Ecto neural progenitor cell (in vitro differentiated cells): ENCODE results near the gene STX11.
"Not testable (repeated sequence)": the region's sequence is repeated elsewhere in the genome, so short reads cannot be mapped to it uniquely, and the experiment has no call there.

Source experiments
- DNase-seq: peaks from one replicate; pipeline ENCODE4 v3.0.0-alpha.2; 2018; ENCODE audit warnings: low spot score

The STX11 gene

GRCh38 chr6:144149894-144150709 is at the start of gene STX11:
Gene STX11, plus strand, starts transcription at chr6:144150517. Its CDS starts 36,111 bp downstream, at chr6:144186628.
- DNase-seq: peak; percentile 79

DNA sequence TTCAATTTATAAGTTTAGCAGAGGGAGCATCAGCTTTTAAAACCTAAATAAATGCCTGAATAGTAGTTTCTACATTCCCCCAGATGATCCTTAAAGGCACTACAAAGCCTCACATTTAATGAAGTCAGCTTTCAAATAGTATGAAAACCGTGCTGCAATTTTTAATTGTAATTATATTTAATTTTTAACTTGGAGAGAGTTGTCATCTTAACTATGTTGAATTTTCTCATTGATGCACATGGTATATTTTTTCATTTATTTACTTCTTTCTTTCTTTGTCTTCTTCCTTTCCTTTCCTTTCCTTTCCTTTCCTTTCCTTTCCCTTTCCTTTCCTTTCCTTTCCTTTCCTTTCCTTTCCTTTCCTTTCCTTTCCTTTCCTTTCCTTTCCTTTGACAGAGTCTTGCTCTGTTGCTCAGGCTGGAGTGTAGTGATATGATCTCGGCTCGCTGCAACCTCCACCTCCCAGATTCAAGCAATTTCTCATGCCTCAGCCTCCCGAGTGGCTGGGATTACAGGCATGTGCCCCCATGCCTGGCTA is 47.2 kb upstream of the STX11 start:
- DNase-seq: no peak

DNA sequence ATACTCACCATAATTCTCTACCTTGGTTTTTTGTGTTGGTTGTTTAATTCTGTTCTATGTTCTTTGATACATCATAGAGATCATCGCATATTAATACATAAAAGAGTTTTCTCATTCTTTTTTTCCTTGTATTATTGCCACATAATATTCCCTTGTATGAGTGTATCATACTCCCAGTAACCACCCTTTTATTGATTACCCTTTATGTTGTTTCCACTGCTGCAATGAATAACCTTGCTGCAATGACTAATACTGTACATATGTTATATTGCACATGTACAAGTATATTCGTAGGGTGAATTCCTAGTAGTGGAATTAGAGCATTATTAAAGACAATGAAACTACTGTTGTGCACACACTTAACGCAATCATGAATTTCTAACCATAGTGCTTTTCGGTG is 45.8 kb upstream of the STX11 start:
- DNase-seq: no peak

GRCh38 chr6:144104898-144105487 is 45.3 kb upstream of the STX11 start:
- no peak for DNase-seq

DNA sequence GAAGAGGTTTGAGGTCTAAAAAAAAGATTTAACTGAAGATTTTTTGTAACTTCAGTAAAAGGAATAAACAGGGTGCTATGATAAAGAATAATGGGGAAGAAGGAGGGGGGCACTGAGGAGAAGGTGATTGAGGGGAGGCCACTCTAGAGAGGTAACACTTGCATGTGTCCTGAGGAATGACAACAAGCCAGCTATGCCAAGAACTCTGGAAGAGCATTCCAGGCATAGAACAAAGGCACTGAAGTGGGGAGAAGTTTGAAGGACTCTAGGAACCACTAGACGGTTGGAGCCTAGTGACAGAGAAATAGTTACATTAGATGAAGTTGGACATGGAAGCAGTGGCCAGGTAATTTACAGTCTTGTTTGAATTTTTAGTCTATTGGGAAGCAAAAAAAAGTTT is 44.1 kb upstream of the STX11 start:
- DNase-seq: no peak

GRCh38 chr6:144110210-144110609 is 40.1 kb upstream of the STX11 start:
- no peak for DNase-seq

GRCh38 chr6:144113366-144113765 is 37.0 kb upstream of the STX11 start:
- DNase-seq: no peak

GRCh38 chr6:144115219-144115618 is 35.1 kb upstream of the STX11 start:
- no peak for DNase-seq

DNA sequence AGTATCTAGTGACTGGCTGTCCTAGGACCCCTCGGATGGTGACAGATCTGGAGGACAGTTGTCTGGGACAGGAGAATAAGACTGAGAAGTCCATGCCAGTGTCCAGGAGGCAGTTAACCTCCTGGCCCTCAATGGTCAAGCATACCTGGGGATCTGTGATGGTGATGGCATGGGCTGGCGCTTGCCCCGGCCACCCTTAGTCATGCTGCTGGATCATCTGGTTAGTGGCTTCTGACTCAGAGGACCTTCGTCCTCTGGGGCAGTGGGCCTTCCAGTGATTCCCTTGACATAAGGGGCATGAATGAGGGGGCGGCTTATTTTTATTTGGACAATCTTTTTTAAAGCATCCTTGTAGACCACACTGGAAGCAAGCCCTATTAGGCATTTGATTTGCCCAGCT is 30.9 kb upstream of the STX11 start:
- DNase-seq: no peak

GRCh38 chr6:144122861-144123260 is 27.5 kb upstream of the STX11 start:
- DNase-seq: no peak

DNA sequence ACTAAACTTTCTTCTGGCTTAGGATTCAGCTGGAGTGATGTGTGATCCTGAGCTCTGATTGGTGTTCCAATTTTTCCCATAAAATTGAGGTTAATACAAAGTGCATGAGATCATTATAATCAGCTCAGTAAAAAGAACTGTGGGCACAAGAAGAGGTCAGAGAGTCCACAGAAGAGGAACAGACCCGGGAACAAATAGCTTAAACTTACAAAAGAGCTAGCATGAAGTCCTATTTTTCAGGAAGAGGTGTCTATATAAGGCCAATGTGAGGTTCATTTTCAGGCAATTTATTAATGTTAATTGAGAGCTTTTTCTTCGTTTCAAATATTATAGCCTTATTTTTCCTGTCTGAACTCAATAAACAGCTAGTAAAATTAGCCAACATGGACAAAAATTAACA is 26.9 kb upstream of the STX11 start:
- DNase-seq: no peak

GRCh38 chr6:144123836-144124235 is 26.5 kb upstream of the STX11 start:
- no peak for DNase-seq

DNA sequence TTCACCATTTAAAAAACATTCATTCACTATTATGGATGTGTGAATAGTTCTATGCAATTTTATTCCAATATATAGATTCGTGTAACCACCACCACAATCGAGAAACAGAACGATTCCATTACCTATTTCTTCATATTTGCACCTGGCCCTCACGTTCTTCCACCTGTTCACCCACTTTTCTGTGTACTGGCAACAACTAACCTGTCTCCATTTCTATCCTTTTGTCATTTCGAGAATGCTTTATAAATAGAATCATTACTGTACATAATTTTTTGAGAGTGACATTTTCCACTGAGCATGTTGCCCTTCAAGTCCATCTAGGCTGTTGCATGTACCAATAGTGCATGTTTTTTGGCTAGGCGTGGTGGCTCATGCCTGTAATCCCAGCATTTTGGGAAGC is 23.2 kb upstream of the STX11 start:
- no peak for DNase-seq

GRCh38 chr6:144129469-144129868 is 20.8 kb upstream of the STX11 start:
- no peak for DNase-seq

GRCh38 chr6:144131248-144131709 is 19.0 kb upstream of the STX11 start:
- no peak for DNase-seq

GRCh38 chr6:144132167-144132690 is 18.1 kb upstream of the STX11 start:
- not testable (repeated sequence) for DNase-seq

DNA sequence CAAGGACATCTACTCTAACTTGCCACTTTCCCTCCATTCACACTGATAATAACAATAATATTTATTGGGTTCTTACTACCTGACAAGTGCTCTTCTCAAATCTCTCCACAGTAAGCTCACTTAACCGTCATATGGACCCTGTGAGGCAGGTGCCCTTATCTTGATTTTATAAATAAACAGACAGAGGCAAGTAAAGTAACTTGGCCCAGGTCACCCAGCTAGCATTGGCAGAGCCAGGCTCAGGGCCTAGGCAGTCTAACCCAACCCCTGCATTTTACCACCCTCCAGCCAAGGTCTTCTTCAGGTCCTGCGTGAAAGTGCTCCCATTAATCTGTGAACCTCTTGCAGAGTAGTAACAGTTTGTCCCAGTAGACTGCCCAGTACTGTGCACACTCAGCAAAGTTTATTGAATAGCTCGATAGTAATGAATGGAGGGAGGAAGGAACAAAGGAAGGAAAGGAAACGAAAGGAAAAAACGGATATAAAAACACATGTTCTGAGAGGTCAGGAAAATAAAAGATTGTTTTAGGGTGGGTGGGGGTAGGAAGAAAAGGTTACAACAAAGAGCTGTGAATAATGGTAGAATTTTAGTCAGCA is 17.0 kb upstream of the STX11 start:
- no peak for DNase-seq

- no peak for DNase-seq
Observed at GRCh38 chr6:144134176-144134575, 16.1 kb upstream of the STX11 start.

DNA sequence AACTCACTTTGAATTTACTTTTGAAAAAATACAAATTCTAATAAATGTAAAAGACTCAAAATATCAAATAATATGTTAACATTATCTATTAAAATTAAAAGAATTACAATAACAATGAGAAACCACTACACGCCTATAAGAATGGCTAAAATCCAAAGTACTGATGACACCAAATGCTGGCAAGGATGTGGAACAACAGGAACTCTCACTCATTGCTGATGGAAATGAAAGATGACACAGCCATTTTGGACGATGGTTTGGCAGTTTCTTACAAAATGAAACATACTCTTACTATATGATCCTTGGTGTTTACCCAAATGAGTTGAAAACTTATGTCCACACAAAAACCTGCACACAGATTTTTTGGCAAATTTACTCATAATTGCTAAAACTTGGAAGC is 15.6 kb upstream of the STX11 start:
- no peak for DNase-seq

DNA sequence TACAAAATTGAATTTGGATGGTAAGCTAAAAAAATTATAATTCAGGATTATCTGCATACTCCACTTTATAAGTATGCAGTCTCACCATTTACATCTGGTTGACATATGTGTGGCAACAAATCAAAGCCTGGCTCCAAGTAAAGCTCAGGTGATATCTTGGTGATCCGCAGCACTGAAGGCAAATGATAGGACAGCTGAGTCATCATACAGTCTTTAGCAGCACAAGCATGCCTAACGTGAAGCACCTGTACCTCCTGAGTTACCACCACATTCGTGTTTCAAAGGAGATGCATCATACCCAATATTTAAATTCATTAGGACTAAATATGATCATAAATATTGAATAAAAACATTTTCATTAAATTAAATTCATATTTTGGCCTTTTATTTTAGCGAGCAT is 11.8 kb upstream of the STX11 start:
- no peak for DNase-seq

- DNase-seq: no peak
Observed at GRCh38 chr6:144139817-144140216, 10.5 kb upstream of the STX11 start.

- DNase-seq: no peak
Observed at GRCh38 chr6:144140867-144141266, 9.4 kb upstream of the STX11 start.

- no peak for DNase-seq
Observed at GRCh38 chr6:144141470-144141869, 8.8 kb upstream of the STX11 start.
